Duodenal mucosa (tissue), 2 donors: ENCODE data around the gene PRB3.

Experiments used
- H3K27ac ChIP-seq: one replicate; pipeline ENCODE4 v1.7.0; 2013; ENCODE audit warnings: low read depth, low read length
- H3K27me3 ChIP-seq, 2 donors: one replicate each; pipeline ENCODE4 v1.7.0; 2013; ENCODE audit warnings: low read length in 2 of 2, control low read depth in 1 of 2; ENCODE audit not compliant: insufficient read depth in 2 of 2, control insufficient read depth in 1 of 2
- H3K36me3 ChIP-seq, 2 donors: one replicate each; pipeline ENCODE4 v1.7.0; 2013; ENCODE audit warnings: low read length in 2 of 2, control low read depth in 1 of 2; ENCODE audit not compliant: insufficient read depth in 2 of 2, control insufficient read depth in 1 of 2
- H3K4me1 ChIP-seq, 2 donors: one replicate each; pipeline ENCODE4 v1.7.0; 2013; ENCODE audit warnings: low read length in 2 of 2, control low read depth in 1 of 2; ENCODE audit not compliant: insufficient read depth in 2 of 2, control insufficient read depth in 1 of 2
- H3K4me3 ChIP-seq, 2 donors: one replicate each; pipeline ENCODE4 v1.7.0; 2013; ENCODE audit warnings: low read length in 2 of 2, low read depth in 1 of 2
- H3K9ac ChIP-seq, 2 donors: one replicate each; pipeline ENCODE4 v1.7.0; 2013; ENCODE audit warnings: low read length in 2 of 2, low read depth in 1 of 2
- H3K9me3 ChIP-seq, 2 donors: one replicate each; pipeline ENCODE4 v1.7.0; 2013; ENCODE audit warnings: low read length in 2 of 2, control low read depth in 1 of 2; ENCODE audit not compliant: control insufficient read depth in 1 of 2

The PRB3 gene

GRCh38 chr12:11228296-11228879 is 41.1 kb downstream of the PRB3 start:
- no peak overlapping the region for H3K27ac ChIP-seq
- H3K9ac ChIP-seq, result no peak overlapping the region
- H3K9me3 ChIP-seq, result no peaks in the 10 kb centered on the region

GRCh38 chr12:11227373-11227772 is 42.1 kb downstream of the PRB3 start:
- Histone ChIP-seq H3K27ac (no peak overlapping the region), H3K4me1 (no peaks in the 10 kb centered on the region), H3K27me3 (no peaks in the 10 kb centered on the region), H3K9ac (no peak overlapping the region), H3K4me3 (no peak overlapping the region), H3K9me3 (no peaks in the 10 kb centered on the region), H3K36me3 (no peaks in the 10 kb centered on the region)

More at GRCh38 chr12:11228296-11228879, 41.1 kb downstream of the PRB3 start:
- H3K4me1 ChIP-seq, result no peaks in the 10 kb centered on the region
- no peak overlapping the region for H3K4me3 ChIP-seq
- no peaks in the 10 kb centered on the region for H3K27me3 ChIP-seq
- H3K36me3 ChIP-seq, result no peaks in the 10 kb centered on the region
